Ovary (tissue), 9 donors: Measurements from ENCODE around the gene SLC16A11. TPM values are rescaled to one million over a fixed set of nuclear protein-coding genes. Genes with fewer than 3 reads are reported as not detected.

ENCODE experiments used
- DNase-seq, 5 donors: peaks; one replicate each; pipeline ENCODE4 v3.0.0-alpha.2; 2019 to 2020
- H3K27ac ChIP-seq, 2 donors: fragments of 200-600 bp; one replicate each; pipeline versions ENCODE4 v1.5.1 to v1.8.0; 2019 to 2022
- H3K27me3 ChIP-seq: fragments of 200-600 bp; one replicate; pipeline ENCODE4 v1.8.0; 2022
- H3K36me3 ChIP-seq: fragments of 200-600 bp; sonication (generic); one replicate; pipeline ENCODE4 v1.5.1; 2019
- H3K4me1 ChIP-seq: one replicate; pipeline ENCODE4 v1.8.1; 2013; ENCODE audit warnings: mild to moderate bottlenecking, moderate library complexity; ENCODE audit not compliant: insufficient read depth
- H3K4me3 ChIP-seq: fragments of 200-600 bp; sonication (generic); one replicate; pipeline ENCODE4 v1.5.1; 2017
- H3K9me3 ChIP-seq, 2 donors: fragments of 200-600 bp in 1 of 2; sonication (generic) in 1 of 2; one replicate each; pipeline versions ENCODE4 v1.5.1 to v1.8.1; 2013 to 2019; ENCODE audit warnings: mild to moderate bottlenecking in 1 of 2, moderate library complexity in 1 of 2
- CTCF ChIP-seq, 3 donors: fragments of 450-650 bp in 2 of 3; fragments of 200-600 bp in 1 of 3; IDR thresholded peaks; one replicate each; pipeline versions ENCODE4 v1.5.1 to v1.8.0; 2016 to 2022; ENCODE audit warnings: antibody characterized with exemption in 3 of 3, mild to moderate bottlenecking in 1 of 3
- EP300 ChIP-seq: sonication (generic); formaldehyde crosslinking; IDR thresholded peaks from one replicate; pipeline ENCODE4 v1.6.1; 2017; ENCODE audit warnings: antibody characterized with exemption
- POLR2A ChIP-seq: fragments of 450-650 bp; IDR thresholded peaks from one replicate; pipeline ENCODE4 v1.6.1; 2017; ENCODE audit warnings: antibody characterized with exemption, mild to moderate bottlenecking, moderate library complexity
- WGBS, 3 donors: extraction: QIAGEN DNeasy Blood & Tissue Kit in 1 of 3; methylation state at CpG; one replicate each; pipeline versions ENCODE4 v1.1.5 to v1.1.7; 2013 to 2017; 5-methylcytosine and 5-hydroxymethylcytosine counted together
- intact Hi-C, 4 donors: fragments of 100-400 bp; cut with DNase I; formaldehyde crosslinking; loops; one replicate each; pipeline versions ENCODE4 v1.11.0 to v1.15.1; 2022 to 2023
- polyA plus RNA-seq, 2 donors: library from polyadenylated mRNA; stranded (reverse); fragments of 200-250 nt in 1 of 2; fragments of 350-450 nt in 1 of 2; fragmentation: Illumina TruSeq in 1 of 2; extraction: RNeasy Lipid Tissue Mini Kit (QIAGEN cat#74804) in 1 of 2; gene quantifications; one replicate each; pipeline ENCODE4 v1.2.3, GENCODE V29; 2013 to 2014
- total RNA-seq, 7 donors: library from RNA; depleted of rRNA in 2 of 7; stranded (reverse); fragments of >200 nt in 2 of 7; fragmentation: NEBNext Ultra II Directional in 3 of 7; extraction: Animal tissue kit (Norgen Biotek cat#: 25700) in 3 of 7; gene quantifications; one replicate each; pipeline versions ENCODE4 v1.1.0 to v1.2.4, GENCODE V29; 2016 to 2023
- donor health status: DM: no; HTN: no; CAD: no; lungs with moderate emphysema.
- donor health status: DM: no; HTN: no; CAD: no.
- donor health status: Bipolar disorder and iron deficiency.
- donor health status: DM: yes; HTN: yes; CAD: no.
- donor health status: DM: no; HTN: no; CAD: no.
- donor health status: DM: yes; HTN: yes; CAD: no.

Gene SLC16A11
- total and polyA plus RNA-seq, 9 donors = 1.2 to 14.4 (median 3.0) TPM; not detected in 2

DNA sequence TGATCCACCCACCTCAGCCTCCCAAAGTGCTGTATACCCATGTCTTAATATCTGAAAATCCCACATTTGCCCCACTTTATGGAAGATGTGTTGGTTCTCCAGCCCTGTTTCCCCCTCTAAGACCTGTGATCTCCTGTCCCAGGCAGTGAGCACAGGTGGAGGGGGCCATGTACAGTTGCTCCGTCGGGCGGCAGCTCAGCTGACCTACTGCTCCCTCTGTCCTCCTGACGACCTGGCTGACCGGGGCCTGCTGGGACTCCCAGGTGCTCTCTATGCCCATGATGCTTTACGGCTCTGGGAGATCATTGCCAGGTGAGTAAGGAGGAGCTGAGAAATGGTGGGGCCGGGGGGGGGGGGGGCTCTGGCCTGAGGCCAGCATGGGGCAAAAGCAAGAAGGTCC, 38.2 kb downstream of the SLC16A11 start:
- Histone ChIP-seq H3K27ac (no peak overlapping the region), H3K27me3 (no peaks in the 10 kb centered on the region), H3K4me1 (peaks cover 1% of the 10 kb centered on the region), H3K9me3 (no peaks in the 10 kb centered on the region), H3K4me3 (no peak overlapping the region), H3K36me3 (no peaks in the 10 kb centered on the region)
- intact Hi-C loops = loop anchor here in 3 of 4 donors (5.0 to 10.0 kb wide), 3 partner anchors 91 to 341 kb away; no protein-coding TSS in a partner anchor
- TF ChIP-seq EP300 (no peak), POLR2A (no peak), CTCF (IDR thresholded peaks at IDR 0.05) (no peak)
- WGBS, 3 donors = 64 to 81% (median 65%) methylated on average over 6 to 7 of the region's 7 CpGs
- DNase-seq = no peak

DNA sequence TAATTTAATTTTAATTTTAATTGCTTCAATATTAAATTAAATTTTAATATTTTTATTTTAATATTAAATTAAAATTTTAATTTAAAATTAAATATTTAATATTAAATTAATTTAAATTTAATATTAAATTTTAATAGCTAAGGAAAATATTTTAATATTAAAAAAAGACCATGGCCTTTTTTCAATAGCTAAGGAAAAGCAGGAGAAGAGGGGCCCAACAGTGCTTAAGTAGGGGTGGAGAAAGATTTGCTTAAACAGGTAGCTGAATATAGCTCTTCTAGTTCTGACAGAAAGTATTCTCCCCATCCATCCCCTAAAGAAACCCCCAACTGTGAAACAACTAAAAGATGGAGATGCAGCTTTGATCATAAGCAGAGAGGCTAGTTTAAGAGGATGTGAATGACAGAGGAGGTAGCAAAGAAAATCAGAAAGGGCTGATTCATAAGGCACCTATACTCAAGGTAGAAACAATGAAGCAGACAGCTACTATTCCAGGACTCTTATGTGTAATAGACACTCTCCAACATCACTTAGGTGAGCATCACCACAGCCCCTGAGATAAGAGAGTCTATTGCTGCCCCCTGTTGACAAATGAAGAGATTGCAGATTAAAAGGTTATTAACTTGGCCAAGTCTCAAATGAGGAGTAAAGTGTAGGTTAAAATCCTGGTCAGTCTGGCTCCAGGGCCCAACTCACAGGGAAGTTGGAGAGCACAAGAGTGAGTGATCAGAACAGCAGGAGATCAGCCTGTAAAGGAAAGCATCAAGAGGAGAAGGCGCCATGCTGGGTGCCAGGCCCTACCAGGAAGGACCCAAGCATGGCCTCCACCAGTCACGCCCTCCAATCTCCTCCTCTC, 39.3 kb downstream of the SLC16A11 start:
- TF ChIP-seq CTCF (IDR thresholded peaks at IDR 0.05) = peak; percentile 46 to 55 (median 46)
- TF ChIP-seq POLR2A = no peak
- TF ChIP-seq EP300 = no peak
- intact Hi-C loops = loop anchor here in 3 of 4 donors (5.0 to 10.0 kb wide), 3 partner anchors 90 to 340 kb away; no protein-coding TSS in a partner anchor
- 88 to 96% (median 96%) methylated on average over 2 of the region's 2 CpGs for WGBS, 3 donors
- H3K27ac ChIP-seq = no peak overlapping the region
- no peak overlapping the region for H3K4me3 ChIP-seq
- no peaks in the 10 kb centered on the region for H3K27me3 ChIP-seq
- DNase-seq = no peak
- H3K4me1 ChIP-seq = no peaks in the 10 kb centered on the region
- no peaks in the 10 kb centered on the region for H3K9me3 ChIP-seq
- H3K36me3 ChIP-seq = no peaks in the 10 kb centered on the region

- Histone ChIP-seq H3K9me3 (no peaks in the 10 kb centered on the region), H3K27ac (no peak overlapping the region), H3K36me3 (no peaks in the 10 kb centered on the region), H3K4me1 (no peaks in the 10 kb centered on the region), H3K27me3 (no peaks in the 10 kb centered on the region), H3K4me3 (no peak overlapping the region)
- no peak for DNase-seq
- intact Hi-C loops = loop anchor here in 2 of 4 donors (10.0 kb wide), 2 partner anchors 89 to 339 kb away; no protein-coding TSS in a partner anchor
- TF ChIP-seq EP300 (no peak), CTCF (IDR thresholded peaks at IDR 0.05) (no peak), POLR2A (no peak)
- WGBS, 3 donors = 89 to 93% (median 93%) methylated on average over 2 of the region's 2 CpGs
These were observed 40.1 kb downstream of the SLC16A11 start for GRCh38 chr17:7003745-7004144.

DNA sequence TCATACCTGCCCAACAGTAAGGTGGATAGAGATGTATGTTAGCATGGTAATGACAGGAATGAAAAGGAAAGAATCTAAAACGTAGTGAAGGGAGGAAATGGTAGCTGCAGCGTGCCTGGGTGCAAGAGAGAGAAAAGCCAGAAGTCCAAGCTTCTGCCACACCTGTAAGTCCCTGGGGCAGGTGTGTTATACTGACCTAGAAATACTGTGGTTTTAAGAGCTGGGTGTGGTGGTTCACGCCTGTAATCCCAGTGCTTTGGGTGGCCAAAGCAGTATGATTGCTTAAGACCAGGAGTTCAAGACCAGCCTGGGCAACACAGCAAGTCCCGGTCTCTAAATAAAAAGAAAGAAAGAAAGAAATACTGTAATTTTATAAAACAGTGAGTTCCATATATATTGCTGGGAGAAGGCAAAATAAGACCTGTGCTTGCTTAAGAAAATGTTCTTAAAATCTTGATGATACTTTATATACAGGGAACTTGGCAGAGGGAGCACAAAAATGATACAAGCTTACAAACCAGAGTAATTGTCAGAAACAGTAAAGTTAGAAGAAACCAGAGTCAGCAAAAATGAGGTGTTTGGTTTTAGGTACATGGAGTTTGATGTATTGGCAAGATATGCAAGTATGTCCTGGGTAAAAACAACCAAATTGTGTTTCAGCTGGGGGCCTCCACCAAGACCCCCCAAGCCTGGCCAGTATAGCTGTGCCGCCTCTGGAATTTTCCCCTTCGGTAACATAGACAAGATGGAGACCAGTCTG, 41.4 kb downstream of the SLC16A11 start:
- TF ChIP-seq EP300 (no peak), POLR2A (no peak), CTCF (IDR thresholded peaks at IDR 0.05) (no peak)
- no peak overlapping the region for H3K27ac ChIP-seq
- intact Hi-C loops = loop anchor here in 2 of 4 donors (10.0 kb wide), 2 partner anchors 88 to 338 kb away; no protein-coding TSS in a partner anchor
- H3K4me3 ChIP-seq = no peak overlapping the region
- no peak for DNase-seq
- WGBS, 3 donors = 90 to 94% (median 92%) methylated on average over 6 of the region's 6 CpGs
- H3K36me3 ChIP-seq = no peaks in the 10 kb centered on the region
- no peaks in the 10 kb centered on the region for H3K4me1 ChIP-seq
- H3K27me3 ChIP-seq = no peaks in the 10 kb centered on the region
- no peaks in the 10 kb centered on the region for H3K9me3 ChIP-seq
